Measurements from ENCODE around the gene LPP.

Gene LPP

GRCh38 chr3:188168648-188169047 lies 14.7 kb downstream of the LPP start:
- Histone ChIP-seq H3K9me3 (no peaks in the 10 kb centered on the region), H3K27me3 (no peaks in the 10 kb centered on the region), H3K4me3 (ENCODE audit: low read depth, low read length) (no peak overlapping the region), H3K4me1 (peaks cover 3% of the 10 kb centered on the region; the same call in 1 of the 2 replicates), H3K36me3 (no peaks in the 10 kb centered on the region)
- TF ChIP-seq, protein P1, sequence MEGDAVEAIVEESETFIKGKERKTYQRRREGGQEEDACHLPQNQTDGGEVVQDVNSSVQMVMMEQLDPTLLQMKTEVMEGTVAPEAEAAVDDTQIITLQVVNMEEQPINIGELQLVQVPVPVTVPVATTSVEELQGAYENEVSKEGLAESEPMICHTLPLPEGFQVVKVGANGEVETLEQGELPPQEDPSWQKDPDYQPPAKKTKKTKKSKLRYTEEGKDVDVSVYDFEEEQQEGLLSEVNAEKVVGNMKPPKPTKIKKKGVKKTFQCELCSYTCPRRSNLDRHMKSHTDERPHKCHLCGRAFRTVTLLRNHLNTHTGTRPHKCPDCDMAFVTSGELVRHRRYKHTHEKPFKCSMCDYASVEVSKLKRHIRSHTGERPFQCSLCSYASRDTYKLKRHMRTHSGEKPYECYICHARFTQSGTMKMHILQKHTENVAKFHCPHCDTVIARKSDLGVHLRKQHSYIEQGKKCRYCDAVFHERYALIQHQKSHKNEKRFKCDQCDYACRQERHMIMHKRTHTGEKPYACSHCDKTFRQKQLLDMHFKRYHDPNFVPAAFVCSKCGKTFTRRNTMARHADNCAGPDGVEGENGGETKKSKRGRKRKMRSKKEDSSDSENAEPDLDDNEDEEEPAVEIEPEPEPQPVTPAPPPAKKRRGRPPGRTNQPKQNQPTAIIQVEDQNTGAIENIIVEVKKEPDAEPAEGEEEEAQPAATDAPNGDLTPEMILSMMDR (IDR thresholded peaks at IDR 0.05; ENCODE audit: low read depth, low read length), result no peak
- DNase-seq, result no peak

GRCh38 chr3:188169830-188170455 lies 16.0 kb downstream of the LPP start:
- no peak for DNase-seq
- Histone ChIP-seq H3K4me3 (ENCODE audit: low read depth, low read length) (no peak overlapping the region), H3K9me3 (no peaks in the 10 kb centered on the region), H3K4me1 (no peaks in the 10 kb centered on the region), H3K27me3 (no peaks in the 10 kb centered on the region), H3K36me3 (no peaks in the 10 kb centered on the region)
- TF ChIP-seq, protein P1 (IDR thresholded peaks at IDR 0.05; ENCODE audit: low read depth, low read length), result no peak

GRCh38 chr3:188170461-188171459 lies 16.8 kb downstream of the LPP start:
- no peaks in the 10 kb centered on the region for H3K4me1 ChIP-seq
- no peaks in the 10 kb centered on the region for H3K36me3 ChIP-seq
- no peaks in the 10 kb centered on the region for H3K9me3 ChIP-seq
- DNase-seq, result no peak
- no peak overlapping the region for H3K4me3 ChIP-seq (ENCODE audit: low read depth, low read length)
- TF ChIP-seq, protein P1 (IDR thresholded peaks at IDR 0.05; ENCODE audit: low read depth, low read length), result no peak
- no peaks in the 10 kb centered on the region for H3K27me3 ChIP-seq

DNA sequence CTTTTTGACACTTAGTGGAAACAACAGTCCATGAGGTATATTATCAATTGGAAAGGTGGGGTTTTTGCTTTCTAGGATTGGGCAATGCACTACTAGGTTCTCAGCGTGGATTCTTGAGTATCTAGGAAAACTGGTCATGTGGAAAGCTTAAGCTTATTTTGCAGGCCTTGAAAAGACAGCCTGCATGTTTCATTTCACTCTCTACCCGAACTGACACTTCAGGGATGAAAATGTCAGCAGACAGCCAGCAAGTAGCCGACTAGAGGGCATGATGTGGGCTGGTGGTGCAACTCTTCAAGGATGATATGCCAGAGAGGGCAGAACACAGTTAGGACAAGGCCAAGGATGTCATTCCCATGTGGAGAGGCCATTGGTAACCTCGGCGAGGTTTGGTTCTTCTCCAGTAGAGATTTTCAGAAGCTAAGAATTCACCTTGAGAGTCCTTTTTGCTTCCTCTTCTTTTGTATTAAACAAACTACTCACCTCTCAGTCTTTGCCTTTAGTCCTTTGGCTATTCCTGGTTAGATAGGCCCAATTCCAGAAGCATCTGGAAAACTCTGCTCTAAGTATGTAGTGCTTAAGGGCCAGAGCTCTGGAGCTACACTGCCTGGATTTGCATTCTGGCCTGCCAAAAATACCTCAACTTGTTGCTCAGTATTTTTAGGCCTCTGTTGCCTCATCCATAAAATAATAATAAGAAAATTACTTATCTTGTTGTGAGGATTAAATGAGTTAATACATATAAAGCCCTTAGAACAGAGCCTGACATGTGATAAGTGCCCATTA lies 17.9 kb downstream of the LPP start:
- Histone ChIP-seq H3K4me1 (no peaks in the 10 kb centered on the region), H3K27me3 (no peaks in the 10 kb centered on the region), H3K9me3 (no peaks in the 10 kb centered on the region), H3K36me3 (no peaks in the 10 kb centered on the region), H3K4me3 (ENCODE audit: low read depth, low read length) (no peak overlapping the region)
- TF ChIP-seq, protein P1 (IDR thresholded peaks at IDR 0.05; ENCODE audit: low read depth, low read length), result no peak
- DNase-seq, result no peak

- no peaks in the 10 kb centered on the region for H3K27me3 ChIP-seq
- no peaks in the 10 kb centered on the region for H3K4me1 ChIP-seq
- TF ChIP-seq, protein P1 (IDR thresholded peaks at IDR 0.05; ENCODE audit: low read depth, low read length), result no peak
- H3K4me3 ChIP-seq (ENCODE audit: low read depth, low read length), result no peak overlapping the region
- no peaks in the 10 kb centered on the region for H3K36me3 ChIP-seq
- no peaks in the 10 kb centered on the region for H3K9me3 ChIP-seq
- no peak for DNase-seq
Observed at GRCh38 chr3:188174317-188175044, 20.5 kb downstream of the LPP start.

Data from BE2C (cell line).